Measurements from ENCODE around the gene TNFRSF8.
"Not testable (repeated sequence)": the region's sequence is repeated elsewhere in the genome, so short reads cannot be mapped to it uniquely, and the experiment has no call there.

Gene TNFRSF8

DNA sequence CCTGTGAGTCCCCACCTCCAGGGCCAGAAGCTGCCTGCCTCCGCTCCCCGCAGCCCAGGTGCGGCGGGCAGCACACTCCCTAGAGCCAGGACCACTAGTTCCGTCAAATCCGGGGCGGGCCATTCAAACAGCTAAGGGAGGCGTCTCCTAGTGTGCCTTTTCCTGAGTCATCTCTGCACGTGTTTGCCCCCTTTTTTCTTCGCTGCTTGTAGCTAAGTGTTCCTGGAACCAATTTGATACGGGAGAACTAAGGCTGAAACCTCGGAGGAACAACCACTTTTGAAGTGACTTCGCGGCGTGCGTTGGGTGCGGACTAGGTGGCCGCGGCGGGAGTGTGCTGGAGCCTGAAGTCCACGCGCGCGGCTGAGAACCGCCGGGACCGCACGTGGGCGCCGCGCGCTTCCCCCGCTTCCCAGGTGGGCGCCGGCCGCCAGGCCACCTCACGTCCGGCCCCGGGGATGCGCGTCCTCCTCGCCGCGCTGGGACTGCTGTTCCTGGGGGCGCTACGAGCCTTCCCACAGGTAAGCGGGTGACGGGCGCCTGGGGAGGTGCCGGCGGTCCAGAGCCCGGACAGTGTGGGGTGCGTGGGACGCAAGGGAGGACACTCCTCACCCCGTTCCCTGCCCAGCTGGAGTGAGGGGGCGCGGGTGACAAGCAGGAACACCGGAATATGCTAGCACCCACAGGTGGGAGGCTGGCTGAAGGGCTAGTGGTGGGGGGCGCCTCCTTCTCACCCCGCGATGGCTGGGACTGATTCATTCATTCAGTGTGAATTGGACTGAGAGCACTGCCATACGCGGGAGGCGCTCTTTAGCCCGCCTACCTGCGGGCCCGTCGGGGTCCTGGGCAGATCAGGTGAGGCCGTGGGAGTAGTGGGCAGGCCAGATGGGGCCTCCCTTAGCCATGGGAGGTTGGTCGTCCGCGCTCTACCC is at the start of gene TNFRSF8:
Gene TNFRSF8 (plus strand): TSS at position 163 of the 932 bp plus-strand sequence. CDS start 296 bp downstream, at position 459.
- DNase-seq (ENCODE audit: low read depth) = no peak

DNA sequence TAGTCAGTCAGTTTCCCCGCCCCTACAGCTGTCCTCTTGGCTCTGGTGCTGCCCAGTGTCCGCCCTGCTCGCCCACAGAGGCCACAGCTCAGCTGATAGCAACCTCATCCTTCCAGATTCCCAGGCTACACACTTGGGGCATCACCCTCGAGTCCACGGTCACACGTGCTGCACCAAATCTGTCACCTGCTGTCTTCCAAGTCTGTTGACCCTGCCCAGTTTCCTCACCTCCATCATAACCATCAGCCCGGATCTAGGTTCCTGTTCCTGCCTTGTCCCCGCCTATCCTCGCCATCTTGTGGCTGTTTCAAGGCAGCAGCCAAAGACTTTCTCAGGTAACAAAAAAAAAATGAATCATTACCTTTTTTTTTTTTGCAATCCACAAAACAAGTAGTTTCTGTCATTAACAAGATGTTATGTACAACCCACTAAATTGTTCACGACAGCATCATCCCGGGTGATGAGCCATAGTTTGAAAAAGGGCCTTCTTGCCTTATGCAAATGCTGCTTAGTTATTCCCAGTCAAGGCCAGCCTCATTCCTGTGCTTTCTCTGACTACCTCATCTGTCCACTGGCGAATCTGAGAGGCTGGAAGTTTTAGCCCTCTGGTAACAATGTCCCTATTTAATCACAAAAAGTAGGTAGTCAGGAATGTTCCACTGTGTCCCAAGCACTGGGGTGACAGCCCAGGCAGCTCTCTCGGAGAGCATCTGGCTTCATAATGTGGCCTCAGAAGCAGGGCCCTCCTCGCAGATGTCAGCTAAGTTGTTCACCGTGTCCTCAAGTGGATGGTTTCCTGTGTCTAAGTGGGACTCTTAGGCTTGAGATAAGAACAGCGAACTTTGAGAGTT is 48.7 kb upstream of the TNFRSF8 start:
- no peak for DNase-seq (ENCODE audit: low read depth)

DNA sequence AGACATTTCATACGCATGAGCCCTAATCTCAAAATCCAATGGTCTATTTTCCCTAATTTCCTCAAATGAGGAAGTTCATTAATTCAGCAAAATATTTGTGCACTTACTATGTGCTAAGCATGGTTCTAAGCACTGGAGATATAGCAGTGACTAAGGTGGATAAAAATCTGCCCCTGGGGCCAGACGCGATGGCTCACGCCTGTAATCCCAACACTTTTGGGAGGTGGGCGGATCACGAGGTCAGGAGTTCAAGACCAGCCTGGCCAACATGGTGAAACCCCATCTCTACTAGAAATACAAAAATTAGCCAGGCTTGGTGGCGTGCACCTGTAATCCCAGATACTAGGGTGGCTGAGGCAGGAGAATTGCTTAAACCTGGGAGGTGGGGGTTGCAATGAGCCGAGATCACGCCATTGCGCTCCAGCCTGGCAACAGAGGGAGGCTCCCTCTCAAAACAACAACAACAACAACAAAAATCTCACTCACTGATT is 48.1 kb upstream of the TNFRSF8 start:
- no peak for DNase-seq (ENCODE audit: low read depth)

DNA sequence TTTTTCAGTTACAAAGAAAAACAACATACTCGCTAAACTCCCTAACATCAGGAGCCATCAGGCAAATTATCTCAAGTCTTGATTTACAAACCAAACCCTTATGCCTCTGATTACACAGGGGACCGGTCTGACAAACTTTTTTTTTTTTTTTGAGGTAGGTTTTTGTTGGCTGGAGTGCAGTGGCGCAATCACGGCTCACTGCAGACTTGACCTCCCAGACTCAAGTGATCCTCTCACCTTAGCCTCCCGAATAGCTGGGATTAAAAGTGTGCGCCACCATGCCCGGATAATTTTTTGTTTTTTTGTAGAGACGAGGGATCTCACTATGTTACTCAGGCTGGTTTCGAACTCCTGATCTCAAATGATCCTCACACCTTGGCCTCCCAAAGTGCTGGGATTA is 47.6 kb upstream of the TNFRSF8 start:
- DNase-seq (ENCODE audit: low read depth) = no peak

DNA sequence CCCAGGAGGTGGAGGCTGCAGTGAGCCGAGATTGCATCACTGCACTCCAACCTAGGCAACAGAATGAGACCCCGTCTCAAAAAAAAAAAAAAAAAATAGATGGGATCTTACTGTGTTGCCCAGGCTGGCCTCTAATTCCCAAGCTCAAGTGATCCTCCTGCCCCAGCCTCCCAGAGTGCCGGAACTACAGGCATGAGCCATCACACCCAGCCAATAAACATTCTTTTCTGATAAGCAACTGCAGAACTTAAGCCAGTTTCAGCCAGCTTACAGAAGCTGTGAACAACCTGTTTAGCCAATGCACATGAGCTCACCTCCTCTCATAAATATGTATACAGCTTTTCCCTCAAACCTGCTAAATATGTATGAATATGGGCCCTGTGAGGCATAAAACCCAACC is 46.9 kb upstream of the TNFRSF8 start:
- DNase-seq (ENCODE audit: low read depth) = no peak

DNA sequence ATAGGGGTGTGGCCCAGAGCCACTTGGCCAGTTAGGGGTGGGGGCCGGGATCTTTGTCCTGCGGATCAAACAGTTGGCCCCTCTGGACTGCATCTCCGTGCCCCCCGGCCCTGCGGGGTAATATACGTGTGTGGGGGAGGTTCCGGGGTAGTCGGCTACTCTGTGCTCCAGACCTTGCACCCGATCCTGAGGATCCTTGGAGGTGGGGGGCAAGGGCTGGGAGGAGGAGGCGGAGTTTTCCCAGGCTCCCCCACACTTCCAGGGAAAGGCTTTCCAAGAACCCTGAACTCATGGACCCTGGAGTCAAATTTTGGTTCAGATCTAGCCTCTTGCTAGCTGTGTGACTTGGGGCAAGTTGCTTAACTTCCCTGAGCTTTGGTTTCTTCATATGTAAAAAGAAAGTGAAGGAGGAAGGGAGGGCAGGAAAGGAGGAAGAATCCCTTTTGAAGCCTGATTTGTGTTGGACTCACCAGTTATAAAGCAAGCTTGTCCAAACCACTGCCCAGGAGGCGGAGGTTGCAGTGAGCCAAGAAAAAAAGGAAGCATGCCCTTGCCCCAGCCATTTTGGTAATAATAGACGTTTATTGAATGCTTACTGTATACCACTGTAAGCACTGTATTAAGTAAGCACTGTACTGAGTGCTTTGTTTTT is 43.1 kb upstream of the TNFRSF8 start:
- no peak for DNase-seq (ENCODE audit: low read depth)

DNA sequence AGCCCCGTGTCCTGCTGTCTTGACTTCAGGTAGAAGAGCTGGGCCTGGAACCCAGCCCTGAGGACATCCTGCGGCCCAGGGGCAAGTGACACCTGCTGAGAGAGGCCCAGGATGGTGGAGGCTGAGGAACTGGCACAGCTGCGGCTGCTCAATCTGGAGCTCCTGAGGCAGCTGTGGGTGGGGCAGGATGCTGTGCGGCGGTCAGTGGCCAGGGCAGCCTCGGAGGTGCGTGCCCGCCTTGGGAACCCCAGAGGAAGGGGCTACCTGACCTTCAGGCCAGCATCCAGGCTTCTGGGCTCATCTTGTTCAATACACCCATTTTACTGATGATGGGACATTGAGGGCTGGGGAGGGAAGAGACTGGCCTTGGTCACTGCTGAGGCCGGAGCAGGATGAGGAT is 41.5 kb upstream of the TNFRSF8 start:
- no peak for DNase-seq (ENCODE audit: low read depth)

DNA sequence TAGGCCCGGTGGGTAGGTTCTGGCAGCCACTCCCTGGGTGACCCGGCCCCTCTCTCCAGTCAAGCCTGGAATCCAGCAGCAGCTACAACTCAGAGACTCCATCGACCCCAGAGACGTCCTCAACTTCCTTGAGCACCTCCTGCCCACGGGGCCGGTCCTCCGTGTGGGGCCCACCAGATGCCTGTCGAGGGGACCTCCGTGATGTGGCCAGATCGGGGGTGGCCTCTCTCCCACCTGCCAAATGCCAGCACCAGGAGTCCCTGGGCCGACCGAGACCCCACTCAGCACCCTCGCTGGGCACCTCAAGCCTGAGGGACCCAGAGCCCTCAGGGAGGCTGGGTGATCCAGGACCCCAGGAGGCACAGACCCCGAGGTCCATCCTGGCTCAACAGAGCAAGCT is 41.1 kb upstream of the TNFRSF8 start:
- DNase-seq (ENCODE audit: low read depth) = no peak

DNA sequence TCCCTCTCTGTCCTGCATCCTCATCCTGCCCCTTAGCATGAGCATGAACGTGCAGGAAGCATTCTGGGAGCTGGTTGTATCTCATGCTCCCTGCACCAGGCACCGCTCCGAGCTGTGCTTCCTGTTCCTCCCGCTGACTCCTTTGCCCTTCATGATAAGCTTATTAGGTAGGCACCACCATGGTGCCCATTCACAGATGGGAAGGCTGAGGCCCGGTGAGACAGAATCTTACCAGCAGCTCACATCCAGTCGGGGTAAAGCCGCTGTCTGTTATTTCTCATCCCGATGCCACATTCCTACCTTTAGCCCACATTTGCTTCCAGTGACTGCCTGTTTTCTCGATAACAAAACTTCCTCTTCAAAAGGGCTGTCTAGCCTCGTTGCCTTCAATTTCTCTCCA is 36.5 kb upstream of the TNFRSF8 start:
- no peak for DNase-seq (ENCODE audit: low read depth)

DNA sequence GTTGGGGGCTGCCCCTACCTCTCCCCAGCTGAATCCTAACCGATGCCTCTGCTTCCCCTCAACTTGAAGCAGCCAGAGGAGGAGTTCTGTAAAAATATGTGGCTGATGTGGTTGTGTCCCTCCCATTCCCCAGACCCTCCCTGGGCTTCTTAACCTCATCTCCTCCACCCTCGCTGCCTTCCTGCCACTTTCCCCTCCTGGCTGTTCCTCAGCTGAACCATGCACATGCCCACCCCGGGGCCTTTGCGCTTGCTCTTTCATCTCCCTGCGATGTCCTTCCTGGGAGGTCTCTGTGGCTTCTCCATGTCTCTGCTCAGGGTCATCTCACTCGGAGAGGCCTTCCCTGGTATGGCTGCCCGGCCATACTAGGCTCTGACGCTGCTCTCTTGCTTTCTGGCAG is 34.9 kb upstream of the TNFRSF8 start:
- DNase-seq (ENCODE audit: low read depth) = no peak

DNA sequence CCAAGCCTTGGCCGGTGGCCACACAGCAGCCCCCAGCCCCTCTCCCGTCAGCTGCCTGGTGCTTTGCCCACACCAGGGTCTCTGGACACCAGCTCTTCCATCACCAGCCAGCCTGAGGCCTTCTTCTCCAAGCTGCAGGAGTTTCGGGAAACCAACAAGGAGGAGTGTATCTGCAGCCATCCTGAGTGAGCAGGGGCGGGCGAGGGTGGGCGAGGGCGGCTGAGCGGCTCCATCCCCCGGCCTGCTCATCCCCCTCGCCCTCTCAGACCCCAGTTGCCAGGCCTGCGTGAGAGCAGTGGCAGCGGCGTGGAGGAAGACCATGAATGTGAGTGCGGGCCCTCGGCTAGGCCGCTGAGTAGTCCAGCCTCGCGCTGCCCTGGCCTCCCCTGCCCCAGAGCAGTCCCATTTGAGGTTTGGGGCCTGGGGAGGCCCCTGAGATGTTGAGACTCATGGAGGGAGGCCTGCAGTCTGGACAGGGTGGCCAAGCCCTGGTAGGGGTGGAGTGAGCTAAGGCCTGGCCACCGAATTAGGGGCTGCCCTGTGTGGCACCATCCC is 34.1 kb upstream of the TNFRSF8 start:
- no peak for DNase-seq (ENCODE audit: low read depth)

DNA sequence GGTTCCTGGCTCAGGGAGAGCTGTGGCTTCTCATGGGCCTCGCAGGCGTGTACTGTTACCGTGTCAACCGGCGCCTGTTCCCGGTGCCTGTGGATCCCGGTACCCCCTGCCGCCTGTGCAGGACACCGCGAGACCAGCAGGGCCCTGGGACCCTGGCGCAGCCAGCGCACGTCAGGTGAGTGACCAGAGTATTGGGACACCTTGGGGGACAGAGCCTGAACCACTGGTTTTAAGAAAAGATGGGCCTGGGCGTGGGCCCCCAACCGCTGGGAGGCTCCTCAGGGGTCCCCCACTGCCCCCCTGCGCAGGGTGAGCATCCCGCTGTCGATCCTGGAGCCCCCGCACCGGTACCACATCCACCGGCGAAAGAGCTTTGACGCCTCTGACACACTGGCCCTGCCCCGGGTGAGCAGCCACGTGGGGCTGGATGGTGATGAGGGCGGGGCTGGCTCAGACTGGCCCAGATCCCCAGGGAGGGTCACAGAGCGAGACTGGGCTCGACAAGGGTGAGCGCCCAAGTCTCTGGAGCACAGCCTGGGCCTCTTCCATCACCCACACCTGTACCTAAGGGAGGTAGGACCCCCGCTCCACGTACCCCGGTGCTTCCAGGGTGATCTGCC is 33.3 kb upstream of the TNFRSF8 start:
- no peak for DNase-seq (ENCODE audit: low read depth)

DNA sequence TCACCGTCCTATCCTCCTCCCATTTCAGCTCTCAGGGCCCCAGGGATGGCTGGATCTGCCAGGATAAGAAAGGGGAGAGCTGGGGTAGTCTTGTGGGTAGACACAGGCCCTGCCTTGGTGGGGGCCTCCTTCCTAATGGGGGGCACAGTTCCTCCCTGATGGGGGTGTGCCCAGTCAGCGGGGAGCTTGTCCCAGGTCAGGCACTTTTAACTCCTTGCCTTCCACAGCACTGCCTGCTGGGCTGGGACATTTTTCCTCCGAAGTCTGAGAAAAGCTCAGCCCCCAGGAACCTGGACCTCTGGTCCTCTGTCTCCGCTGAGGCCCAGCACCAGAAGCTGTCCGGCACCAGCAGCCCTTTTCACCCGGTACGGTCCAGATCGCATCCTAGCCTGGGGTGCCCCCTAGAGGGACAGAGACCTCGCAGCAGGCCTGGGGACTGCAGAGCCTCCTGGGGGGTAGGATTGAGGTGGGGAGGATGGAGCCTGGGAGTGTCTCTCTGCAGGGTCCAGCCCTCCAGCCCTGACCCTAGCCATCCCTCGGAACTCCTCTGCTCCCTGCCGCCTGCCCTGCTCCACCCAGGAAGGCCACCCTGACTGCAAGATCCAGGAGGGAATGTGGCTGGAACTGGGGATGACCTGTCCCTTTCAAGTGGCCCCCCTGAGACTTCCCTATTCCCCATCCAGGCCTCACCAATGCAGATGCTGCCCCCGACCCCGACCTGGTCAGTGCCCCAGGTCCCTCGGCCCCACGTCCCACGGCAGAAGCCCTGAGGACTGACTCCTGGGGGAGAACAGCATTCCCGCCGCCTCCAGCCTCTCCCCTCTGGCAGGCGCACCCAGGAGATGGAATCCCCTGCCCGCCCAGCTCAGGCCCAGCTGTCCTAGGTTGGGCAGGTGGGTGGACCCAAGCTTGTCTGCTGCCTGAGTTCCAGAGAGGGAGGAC is 31.8 kb upstream of the TNFRSF8 start:
- DNase-seq (ENCODE audit: low read depth) = no peak

DNA sequence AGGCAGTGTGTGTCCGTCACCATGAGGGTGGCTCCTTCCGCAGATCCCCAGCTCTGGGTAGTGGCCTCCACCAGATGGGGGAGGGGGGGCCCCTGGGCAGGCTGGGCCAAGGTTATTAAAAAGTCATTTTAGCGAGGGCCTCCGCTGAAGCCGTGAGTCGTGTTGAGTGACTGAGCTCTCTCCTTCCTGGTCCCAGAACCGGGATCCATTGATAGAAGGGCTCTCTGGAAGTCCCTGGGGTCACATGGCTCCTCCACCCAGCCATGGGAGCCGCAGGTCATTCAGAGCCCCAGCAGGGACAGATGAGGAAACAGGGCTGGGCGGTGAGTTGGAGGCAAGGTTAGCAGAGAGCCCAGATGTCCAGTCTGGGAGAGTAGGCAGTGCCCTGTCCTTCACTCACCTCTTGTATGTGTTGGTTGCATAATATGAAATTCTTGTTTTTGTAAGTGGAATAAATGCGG is 30.9 kb upstream of the TNFRSF8 start:
- no peak for DNase-seq (ENCODE audit: low read depth)

DNA sequence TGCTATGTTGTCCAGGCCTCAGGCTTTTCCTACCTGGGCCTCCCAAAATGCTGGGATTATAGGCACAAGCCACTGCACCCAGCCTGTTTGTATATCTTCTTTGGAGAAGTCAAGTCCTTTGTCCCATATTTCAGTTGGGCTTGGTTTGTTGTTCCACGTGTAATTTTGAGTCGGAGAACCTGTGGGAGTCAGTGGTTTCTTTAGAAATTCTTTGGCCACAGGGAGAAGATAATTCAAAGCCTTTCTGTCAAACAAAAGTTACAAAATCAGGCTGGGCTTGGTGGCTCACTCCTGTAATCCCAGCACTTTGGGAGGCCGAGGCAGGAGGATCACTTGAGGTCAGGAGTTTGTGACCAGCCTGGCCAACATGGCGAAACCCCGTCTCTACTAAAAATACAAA is 29.7 kb upstream of the TNFRSF8 start:
- DNase-seq (ENCODE audit: low read depth) = not testable (repeated sequence)

DNA sequence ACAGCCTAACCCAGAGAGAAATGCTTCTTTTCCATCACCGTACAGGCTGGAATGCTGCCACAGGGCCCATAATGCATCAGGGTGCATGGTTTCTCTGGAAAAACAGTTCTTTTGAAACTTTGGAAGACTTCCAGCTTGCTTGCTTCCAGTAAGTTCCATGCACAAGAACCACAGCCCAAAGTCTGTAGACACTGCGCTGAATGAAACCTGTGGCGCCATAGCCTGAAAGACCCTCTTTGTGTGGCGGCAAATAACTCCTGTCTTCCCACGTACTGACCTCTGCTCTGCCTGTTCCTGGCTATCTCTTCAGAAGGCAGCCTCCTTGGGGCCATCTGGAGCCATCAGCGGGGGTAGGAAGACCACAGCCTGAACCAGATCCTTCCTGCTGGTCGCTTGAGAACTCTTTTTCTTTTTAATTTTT is 28.7 kb upstream of the TNFRSF8 start:
- no peak for DNase-seq (ENCODE audit: low read depth)

DNA sequence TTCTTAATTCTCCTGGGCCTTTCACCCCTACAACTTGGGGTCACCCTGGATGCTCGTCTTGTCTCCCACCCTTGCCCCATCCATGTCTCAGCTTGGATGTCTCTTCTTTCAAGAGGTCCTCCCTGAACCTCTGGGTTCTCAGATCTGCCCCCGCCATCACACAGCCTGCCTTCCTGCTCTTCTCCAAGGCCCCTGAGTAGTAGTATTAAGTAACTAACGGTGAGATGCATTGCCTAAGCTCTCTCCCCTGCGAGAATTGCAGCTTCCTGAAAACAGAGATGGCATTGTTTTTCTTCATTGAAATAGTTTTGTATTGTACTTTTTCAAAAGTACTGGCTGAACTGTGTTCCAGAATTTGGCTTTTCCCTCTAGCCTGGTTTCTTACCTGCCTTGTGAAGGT is 27.8 kb upstream of the TNFRSF8 start:
- no peak for DNase-seq (ENCODE audit: low read depth)

DNA sequence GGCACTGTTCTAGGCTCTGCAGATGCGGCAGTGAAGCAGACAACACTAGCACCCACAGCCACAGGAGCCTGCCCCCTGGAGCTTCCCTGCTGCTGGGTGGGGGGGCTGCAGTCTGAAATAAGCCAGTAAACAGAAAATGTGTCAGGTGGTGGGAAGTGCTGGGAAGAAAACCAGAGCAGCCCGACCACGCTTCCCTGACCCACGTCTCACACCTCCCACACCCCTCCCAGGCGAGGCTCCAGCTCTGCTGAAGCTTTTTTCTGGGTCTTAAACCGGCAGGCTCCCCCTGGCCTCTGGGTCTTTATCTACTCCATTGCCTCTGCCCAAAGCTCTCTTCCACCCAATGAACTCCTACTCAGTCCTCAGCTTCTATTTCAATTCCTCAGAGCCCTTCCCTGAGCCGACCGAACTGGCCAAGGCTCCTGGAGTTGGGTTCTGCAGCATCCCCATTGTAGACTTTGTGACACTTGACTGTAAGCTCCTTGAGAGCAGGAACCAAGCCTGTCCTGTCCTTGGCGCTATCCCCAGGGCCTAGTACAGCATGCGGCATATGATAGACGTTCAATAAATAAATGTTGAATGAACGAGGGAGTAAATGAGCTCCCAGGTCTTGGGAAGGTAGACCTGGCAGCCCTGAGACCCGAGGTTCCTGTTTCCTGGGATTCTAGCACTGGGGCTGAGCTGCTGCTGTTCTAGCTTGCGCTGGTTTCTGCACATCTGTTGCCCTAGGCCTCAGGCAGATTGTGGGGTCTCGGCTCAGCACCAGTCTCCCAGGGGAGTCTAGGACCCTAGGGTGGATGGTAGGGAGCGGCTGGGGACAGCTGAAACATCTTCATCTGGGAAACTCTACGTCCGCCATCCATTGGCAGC is 25.4 kb upstream of the TNFRSF8 start:
- no peak for DNase-seq (ENCODE audit: low read depth)
